Stimulated activated CD4-positive, alpha-beta T cell treated with anti-CD3 and anti-CD28 coated beads, Interleukin-12 subunit alpha, Interleukin-12 subunit beta, amount 100 ng/mL, for 24 hours (primary cell): Measurements from ENCODE around the gene TCTN1.
"Not testable (repeated sequence)": the region's sequence is repeated elsewhere in the genome, so short reads cannot be mapped to it uniquely, and the experiment has no call there.

Experiments used
- DNase-seq, 2 experiments: peaks; one replicate each; pipeline ENCODE4 v3.0.0-alpha.2; 2020; ENCODE audit warnings: low read depth in 2 of 2

Gene TCTN1

GRCh38 chr12:110585231-110585799 lies 28.6 kb upstream of the TCTN1 start:
- DNase-seq: peak in 1 of 2 experiments; percentile 35

GRCh38 chr12:110587102-110587501 lies 26.8 kb upstream of the TCTN1 start:
- not testable (repeated sequence) for DNase-seq

GRCh38 chr12:110590059-110590458 lies 23.9 kb upstream of the TCTN1 start:
- DNase-seq: no peak

- no peak for DNase-seq
Observed at GRCh38 chr12:110590806-110591326, 23.1 kb upstream of the TCTN1 start.

- no peak for DNase-seq
Observed at GRCh38 chr12:110591451-110592051, 22.4 kb upstream of the TCTN1 start.

- no peak for DNase-seq
Observed at GRCh38 chr12:110592078-110592477, 21.9 kb upstream of the TCTN1 start.

GRCh38 chr12:110592919-110593318 lies 21.0 kb upstream of the TCTN1 start:
- not testable (repeated sequence) for DNase-seq

- no peak for DNase-seq
Observed at GRCh38 chr12:110597885-110598284, 16.0 kb upstream of the TCTN1 start.

GRCh38 chr12:110599334-110599733 lies 14.6 kb upstream of the TCTN1 start:
- no peak for DNase-seq

GRCh38 chr12:110600254-110600653 lies 13.7 kb upstream of the TCTN1 start:
- DNase-seq: no peak

- DNase-seq: not testable (repeated sequence)
Observed at GRCh38 chr12:110602085-110602814, 11.7 kb upstream of the TCTN1 start.

- DNase-seq: no peak
Observed at GRCh38 chr12:110606253-110606611, 7.7 kb upstream of the TCTN1 start.

GRCh38 chr12:110613071-110613770 lies 708 bp upstream of the TCTN1 start:
- DNase-seq: no peak

- DNase-seq: no peak
Observed at GRCh38 chr12:110615171-110615570, 1.2 kb downstream of the TCTN1 start.

- DNase-seq: no peak
Observed at GRCh38 chr12:110616471-110617115, 2.7 kb downstream of the TCTN1 start.

- peak in 1 of 2 experiments; percentile 20 for DNase-seq
Observed at GRCh38 chr12:110619534-110619953, 5.6 kb downstream of the TCTN1 start.

- no peak for DNase-seq
Observed at GRCh38 chr12:110622582-110622981, 8.7 kb downstream of the TCTN1 start.

GRCh38 chr12:110627500-110628195 lies 13.7 kb downstream of the TCTN1 start:
- DNase-seq: no peak

- DNase-seq: no peak
Observed at GRCh38 chr12:110635055-110635454, 21.1 kb downstream of the TCTN1 start.

- DNase-seq: no peak
Observed at GRCh38 chr12:110636516-110636915, 22.6 kb downstream of the TCTN1 start.

- DNase-seq: no peak
Observed at GRCh38 chr12:110637869-110638441, 24.0 kb downstream of the TCTN1 start.
